IPS DF 19.7 (cell line): ENCODE measurements around the gene TTC28.

ENCODE experiments used
- DNase-seq: peaks from one replicate; pipeline ENCODE4 v3.0.0-alpha.2; 2013; ENCODE audit warnings: low read depth, low spot score

Gene TTC28

DNA sequence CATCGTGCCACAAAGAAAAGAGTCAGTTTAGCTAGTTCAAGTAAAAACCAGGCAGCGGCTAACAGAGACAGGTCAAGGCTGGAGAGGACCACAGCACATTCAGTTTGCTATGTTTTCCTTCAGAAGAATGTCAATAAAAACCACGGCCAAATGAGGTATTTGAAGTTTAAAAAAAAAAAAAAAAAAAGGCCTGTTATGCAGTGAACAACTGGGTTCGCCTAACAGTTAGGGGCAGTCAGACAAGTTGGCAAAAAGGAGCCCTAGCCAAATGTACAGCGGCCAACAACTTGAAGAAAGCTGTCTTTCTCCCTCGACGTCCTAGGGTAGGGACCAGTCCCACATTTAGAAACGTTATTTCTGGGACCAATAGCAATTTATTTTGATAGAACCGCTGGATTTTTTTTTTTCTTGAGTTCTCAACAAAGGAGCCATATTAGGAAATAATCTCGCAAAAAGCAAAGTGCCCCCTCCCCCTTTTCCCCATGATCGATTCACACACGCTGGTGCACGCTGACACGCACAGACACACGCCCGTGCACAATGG lies 237.8 kb downstream of the TTC28 start:
- no peak for DNase-seq

DNA sequence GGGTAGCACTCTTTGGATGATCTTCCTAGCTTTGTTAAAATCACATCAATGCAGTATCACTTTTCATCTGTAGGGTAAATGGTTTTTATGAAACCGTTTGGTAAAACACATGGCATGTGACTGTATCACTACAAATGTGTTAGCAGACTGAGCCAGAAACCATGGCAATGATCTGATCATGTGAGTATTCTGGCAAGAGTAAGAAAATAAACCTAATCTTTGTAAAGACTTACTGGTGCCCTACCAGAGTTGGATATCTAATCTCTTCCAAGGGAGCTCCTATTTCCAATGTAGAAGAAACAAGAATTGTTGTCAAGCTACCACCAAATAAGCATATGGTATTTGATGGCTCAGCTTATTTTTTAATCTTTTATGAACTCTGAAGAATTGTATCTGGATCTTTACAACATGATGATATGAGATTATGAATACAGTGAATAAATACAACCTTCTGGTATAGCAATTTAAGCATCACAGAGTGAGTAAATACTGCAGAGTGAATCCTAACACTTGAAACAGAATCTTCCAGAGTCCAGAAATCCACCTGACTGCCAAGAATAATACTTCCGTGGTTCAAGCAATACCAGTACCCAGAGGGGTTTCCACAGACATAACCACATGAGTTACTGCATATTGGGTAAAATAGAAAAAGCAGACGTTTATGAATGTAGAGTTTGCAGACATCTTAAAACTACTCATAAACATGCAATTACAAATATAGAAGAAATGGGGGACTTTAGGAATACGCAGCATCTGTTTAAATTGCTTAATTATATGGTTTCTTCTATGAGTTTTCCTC lies 238.8 kb downstream of the TTC28 start:
- DNase-seq, result no peak

DNA sequence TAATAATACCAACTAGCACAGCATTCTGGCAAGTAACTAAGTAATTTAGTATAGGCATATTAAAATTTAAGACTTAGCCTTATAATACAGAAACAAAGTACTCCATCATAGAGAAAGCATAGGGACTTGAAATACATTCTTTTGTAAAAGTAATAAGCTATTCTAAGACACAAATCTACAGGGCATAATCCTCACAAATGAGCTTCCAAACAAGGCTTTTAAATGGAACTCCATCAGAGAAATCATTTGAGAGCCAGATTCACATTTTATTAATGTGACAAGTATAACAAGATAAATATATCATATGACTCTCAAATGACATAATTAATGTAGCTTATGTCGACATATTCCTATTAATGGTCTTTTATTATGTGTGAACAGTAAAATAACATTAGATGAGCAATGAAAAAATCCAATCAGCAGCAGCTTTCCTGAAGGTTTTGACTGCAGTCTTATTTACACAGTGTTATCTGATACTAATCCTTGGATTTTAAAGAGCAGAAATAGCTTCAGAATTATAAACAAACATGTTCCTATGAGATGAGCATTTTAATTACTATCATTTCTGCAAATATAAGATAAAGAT lies 241.4 kb downstream of the TTC28 start:
- no peak for DNase-seq

DNA sequence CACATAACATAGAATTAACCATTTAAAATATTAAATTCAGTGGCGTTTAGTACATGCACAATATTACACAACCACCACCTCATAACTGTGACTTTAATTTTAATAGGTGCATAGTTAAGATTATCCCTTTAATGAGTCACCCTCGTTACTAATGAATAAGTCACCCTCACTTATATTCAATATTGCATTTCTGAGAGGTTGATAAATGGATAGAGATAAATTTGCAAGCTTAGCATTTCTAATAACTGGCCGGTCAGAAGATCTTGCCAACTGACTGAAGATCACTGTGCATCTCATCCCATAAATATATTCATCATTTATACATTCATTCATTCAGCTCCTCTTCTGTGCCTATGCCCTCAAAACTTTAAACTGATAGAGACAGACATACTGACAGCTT lies 243.7 kb downstream of the TTC28 start:
- DNase-seq, result no peak

DNA sequence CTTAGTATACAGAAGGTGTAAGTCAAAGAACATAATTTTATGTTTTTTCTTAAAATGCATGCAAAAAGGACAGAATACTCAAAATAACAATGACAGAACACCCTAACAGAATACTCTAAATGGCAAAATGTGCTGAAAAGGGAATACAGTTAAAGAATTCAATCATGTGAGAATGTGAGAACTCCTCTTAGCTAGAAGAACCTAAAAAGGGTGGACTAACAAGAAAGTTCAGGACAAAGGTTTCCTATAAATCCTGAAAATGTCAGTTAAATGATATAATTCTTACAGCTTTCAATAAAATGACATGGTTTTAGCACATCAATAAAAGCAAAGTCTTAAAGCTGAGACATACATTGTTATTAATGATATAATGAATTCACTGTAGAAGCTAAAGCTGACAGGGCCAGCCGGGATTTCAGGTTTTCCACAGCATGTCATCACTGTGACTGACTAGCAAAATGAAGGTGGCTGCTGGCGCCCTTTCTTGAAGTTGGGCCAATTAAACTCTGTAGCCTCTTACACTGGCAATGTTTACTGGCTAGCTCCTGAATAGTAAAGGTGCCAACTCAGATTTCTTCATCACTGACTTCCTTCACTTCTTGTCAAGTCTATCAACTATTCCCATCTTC lies 244.4 kb downstream of the TTC28 start:
- DNase-seq, result no peak

DNA sequence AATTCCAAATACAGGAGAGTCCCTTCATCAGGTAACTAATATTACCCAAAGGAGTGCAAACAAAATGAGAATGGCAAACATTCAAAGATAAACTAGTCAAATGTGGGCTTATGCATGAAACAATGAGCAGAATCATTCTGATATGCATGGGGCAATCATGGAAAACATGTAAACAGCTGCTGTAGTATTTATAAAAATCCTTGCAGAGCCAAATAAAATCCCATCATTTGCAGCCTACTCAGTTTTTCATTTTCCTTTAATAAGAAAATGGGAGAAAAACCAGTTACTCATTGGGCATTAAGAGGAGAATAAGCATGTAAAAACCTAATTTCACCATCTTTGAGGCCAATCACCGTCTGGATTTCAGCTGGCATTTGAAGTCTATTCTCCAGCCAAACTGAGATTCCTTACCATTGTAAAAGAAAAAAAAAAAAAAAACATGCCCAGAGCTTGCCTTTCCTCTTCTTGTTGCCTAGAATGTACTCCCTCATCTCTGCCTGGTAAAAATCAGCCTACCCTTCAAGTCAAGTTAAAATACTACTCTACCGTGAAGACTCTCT lies 249.1 kb downstream of the TTC28 start:
- DNase-seq, result no peak

DNA sequence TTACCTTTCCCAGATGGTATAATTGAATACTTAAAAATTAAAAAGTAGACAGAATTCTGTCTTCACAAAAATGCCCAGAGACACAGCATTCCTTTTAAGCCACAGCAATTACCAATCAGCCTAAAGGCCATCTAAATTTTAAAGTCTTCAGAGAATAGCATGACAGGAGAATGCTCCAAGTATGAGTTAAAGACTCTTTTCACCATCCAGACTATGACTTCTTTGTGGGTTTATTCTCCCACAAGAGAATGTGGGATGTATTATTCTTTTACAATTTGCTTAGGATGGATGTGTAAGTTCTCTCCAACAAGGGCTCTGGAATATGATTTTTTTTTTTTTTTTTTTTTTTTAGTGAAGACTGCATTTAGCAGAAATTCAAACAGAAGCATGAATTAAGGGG lies 249.9 kb downstream of the TTC28 start:
- no peak for DNase-seq

DNA sequence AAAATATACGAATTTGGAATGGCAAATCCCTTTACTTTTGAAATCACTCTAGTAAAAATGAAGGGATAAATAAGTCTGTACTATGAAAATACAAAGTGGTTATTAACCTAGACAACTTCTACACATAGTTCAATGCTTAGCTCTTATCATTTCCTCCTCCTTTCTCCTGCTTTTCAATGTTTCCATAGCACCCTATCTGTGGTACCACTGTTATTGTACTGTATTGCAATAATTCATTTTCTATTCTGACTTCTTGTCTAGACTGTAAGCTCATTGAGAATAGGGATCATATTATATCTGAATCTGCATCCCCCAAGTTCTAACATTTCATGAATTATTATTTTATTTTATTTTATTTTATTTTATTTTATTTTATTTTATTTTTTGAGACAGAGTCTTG lies 251.4 kb downstream of the TTC28 start:
- no peak for DNase-seq

DNA sequence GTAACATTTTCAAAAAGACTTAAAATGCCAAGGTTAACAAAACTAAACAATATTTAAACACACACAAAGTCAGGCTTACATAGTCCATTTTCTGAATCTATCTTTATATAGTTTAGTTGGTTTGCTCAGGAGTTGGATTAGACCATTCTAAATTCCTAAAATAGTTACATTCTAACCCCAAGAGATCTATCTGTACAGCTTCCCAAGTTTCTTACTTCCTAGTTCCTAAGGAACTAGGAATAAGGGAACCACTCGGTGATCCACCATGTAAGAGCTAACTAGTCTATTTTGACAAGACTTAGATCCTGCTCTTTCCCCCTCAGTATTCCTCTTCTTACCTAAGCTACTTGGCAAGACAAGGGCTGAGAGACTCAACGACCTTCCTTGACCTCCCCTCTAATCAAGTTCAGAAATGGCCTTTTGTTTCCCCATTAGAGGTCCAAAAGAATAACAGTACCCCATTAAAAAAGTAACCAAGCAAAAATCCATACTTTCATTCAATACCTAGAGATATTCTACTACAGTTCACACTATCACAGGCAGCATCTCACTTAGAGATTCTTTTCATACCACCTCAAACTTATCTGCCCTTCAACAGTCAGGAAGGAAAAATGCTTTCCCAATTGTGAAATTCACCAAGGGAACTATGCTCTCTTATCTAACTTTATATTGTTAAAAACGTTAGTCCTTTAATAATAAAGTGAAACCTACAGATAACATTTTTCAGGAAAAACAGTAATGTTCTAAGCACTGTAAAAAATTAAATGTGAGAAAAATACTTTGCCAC lies 253.1 kb downstream of the TTC28 start:
- no peak for DNase-seq

DNA sequence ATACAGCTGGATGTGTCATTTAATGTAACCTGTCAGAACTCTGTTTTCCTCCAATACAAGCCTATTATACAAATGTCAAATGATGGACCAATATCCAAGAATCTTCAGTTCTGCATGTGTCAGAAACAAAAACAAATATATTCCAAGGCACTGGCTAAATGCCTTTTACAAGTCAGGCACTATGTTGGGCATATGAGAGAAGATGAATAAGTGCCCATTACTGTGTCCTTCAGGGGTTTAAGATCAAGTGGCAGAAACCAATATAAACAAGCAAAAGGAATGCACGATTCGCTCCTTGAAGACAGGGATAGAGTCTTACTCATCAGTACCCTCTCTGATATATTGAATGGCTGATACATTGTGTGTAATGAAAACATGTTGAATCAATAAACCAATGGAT lies 254.4 kb downstream of the TTC28 start:
- DNase-seq, result no peak

DNA sequence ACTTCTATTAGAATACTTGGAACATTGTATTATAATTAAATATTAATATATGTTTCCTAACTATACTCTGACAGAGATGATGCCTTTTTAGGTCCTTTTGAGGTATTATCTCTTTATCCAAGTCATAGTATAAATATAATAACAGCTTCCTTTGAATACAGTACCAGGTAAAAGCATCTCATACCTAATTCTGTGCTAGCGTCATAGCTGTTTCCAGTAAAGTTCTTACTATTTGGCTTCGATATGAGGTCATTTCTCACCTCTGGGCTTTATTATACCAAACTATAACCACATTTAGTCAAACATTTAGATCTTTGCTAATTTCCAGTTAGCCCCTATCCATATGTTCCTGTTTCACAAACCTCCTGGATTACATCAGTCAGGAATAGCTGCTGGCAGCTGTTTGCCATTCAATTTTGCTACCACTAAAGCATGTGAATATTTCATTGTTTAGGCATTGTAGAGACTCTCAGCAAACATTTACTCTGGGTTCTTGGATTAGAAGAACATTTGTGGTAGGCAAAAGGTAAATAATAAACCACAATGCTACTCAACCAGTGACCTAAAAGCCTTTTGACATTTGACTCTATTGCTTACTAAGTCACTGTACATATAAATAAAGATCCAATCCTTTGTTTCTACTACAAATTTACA lies 255.1 kb downstream of the TTC28 start:
- no peak for DNase-seq

DNA sequence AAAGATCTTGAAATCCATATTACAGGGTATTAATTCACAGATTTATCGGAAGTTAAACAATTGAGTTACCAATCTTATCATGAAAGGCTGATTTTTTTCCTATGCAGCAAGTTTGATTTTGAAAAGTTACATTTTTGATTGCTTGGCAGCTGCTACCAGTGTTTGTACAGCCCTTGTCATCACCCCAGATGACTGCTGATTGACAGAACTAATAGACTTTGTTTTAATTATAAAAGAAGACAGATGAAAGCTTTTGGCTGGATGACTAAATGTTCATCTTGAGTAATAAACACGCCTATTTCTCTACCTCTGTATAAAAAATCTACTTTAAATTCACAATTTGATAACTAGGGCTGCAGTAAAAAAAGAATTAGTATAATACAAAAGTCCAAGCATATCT lies 259.7 kb downstream of the TTC28 start:
- no peak for DNase-seq

DNA sequence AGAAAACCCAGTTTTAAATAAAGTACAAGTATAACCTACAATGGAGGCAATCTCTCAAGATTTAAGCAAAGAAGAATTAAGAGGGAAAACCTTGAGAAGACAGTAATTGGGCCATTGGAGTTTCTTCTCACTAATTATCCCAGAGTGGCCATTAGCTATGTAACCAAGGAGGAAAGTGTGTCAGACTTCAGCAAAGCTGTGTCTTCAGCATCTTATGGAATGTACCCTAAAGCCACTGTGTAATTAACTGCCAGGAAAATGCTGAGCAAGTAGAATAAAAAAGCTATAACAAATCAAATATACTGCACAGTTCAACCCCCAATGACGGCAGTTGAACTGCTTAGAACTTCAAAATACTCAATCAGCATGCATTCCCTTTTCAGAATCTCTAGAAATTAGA lies 261.6 kb downstream of the TTC28 start:
- no peak for DNase-seq

DNA sequence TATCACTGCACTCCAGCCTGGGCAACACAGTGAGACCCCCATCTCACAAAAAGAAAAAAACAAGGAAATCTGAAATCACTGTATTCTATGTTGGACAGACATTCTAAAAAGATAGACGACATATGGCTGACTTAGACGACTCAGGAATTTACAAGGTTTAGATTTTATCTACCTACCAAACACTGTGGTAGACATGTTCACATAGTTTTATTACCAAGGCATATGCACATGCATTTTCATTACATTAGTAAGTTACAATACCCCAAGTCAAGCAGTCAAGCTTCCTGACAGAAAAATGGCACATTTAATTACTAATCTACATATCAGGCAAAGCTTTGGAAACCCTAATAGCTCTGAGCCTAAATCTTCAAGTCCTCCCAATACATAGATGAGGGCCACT lies 262.2 kb downstream of the TTC28 start:
- DNase-seq, result no peak

DNA sequence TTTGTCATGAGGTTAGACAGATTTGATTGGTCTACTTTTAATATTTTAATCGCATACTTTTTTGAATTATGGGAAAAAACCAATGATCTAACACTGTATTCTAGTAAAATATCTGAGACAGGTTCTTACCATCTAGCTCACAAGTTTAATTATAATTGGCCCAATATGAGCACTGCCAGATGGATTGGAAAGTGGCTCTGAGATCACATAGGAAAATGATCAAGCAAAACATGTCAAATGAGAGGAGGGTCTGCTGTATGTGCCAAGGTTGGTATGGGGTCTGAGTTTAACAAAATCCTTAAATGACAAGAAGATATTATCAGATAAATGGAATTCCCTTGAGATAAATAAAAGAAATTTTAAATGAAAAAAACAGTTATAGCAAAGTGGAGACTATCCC lies 264.7 kb downstream of the TTC28 start:
- no peak for DNase-seq

DNA sequence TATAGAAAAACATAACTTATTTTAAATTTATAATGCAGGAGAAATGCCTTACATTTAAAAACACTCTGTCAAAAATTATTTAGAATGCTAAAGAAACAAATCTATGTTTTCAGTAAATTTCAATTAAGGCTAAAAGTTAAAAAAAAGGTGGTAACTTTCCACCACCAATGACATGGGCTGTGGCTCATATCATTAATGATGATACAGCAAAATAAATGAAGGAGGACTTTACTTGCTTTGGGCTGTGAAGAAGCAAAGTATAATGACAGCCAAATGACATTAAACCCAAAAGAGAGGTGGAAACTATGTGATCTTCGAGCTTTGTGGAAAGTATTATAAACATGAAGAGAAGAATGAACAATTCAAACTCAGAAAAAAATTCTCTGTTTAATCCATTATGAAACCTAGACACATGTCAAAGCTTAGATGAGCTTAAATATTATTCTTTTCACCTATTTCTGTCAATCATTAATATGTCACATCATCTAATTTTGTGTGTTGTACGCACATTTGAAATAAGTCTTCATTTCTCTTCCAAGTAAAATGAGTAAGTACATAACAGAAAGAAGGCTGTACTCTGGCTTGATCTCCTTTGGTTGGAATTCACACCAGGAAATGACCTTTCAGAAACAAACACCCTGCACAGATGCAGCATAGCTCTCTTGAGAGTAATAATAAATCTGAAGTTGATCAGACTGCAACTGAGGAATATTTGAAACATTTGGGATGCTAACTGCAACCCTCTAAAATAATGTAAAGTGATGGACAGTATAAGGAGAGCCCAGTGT lies 265.8 kb downstream of the TTC28 start:
- DNase-seq, result no peak

DNA sequence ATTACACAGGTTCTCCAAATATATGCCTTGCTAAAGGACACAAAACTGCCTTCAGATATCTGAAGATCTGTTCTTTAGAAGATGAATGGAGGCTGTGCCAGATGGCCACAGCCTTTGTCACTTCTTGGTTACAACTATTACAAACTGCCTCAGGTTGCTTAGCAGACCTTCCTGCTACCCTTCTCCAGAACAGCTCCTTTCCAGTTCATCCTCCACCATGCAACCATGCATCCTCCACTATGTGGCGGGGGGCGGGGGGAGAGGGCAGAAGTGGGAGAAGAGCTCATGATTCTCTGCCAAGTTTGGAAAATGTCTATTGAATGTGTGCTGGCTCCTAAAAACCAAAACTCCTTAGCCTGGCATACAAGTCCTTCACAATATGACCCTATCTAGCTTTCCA lies 267.5 kb downstream of the TTC28 start:
- no peak for DNase-seq

DNA sequence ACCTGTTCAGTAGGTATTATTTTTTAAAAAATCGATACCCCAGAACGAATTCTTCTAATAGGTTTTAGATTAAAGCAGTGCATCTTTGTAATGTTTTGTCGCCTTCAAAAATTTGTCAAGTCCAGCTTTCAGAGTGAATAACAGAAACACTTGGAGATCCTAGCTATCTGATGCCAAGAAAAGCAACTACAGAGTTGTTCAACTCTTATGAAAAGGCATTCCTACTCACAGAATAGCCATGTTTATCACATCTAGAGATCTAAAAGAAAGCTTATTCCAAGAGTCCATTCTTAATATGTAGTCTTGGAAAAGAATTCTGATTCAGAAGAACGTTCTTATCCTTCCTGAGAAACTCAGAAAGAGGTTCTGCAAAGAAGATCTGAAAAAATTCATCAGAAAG lies 268.5 kb downstream of the TTC28 start:
- DNase-seq, result no peak

DNA sequence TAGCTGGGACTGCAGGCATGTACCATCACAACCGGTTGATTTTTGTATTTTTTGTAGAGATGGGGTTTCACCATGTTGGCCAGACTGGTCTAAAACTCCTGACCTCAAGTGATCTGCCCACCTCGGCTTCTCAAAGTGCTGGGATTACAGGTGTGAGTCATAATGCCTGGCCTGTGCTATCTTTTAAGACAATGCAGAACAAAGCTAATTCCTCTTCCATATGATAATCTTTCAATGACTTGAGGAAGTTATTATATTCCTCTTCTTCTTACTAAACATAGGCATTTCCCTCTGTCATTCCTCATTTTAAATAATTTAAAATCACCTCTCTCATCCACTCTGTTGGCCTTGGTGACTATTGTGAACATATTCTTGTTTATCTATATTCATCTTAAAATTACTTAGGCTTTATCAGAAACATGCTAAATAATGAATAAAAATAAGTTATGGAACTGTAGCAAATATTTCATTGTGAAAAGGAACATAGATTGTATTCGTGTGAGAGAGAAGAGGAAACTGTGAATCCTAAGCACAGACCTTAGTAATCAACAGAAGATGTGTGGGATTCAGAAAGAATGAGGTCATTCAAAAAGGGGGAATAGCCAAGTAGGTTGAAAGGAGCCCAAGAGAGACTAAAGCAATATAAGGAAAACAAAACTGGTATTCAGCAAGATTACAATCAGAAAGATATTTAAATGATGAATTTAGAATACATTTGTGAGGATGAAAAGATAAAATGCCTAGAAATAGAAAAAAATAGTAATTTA lies 269.4 kb downstream of the TTC28 start:
- DNase-seq, result no peak

DNA sequence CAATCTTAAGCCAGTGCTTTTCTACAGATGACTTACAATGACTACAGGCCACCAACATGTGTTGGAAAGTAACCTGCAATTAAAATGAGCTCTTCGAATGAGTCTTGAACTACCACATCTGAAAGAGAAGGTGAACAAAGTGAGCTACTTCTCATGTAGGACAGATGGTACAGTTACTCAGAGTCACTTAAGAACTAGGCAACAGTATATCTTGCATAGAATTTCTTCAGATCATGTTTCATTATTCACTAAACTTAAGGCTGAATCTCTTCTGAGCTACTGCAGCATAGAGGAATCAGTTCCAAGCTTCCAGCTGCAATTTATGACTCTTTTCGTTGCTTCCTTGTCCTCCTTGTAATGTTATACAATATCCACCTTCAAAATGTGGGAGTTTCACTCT lies 270.9 kb downstream of the TTC28 start:
- DNase-seq, result no peak
